NOMO-1 (cell line): ENCODE measurements around the gene LRTM2.

ENCODE experiments used
- DNase-seq, 2 experiments: peaks; one replicate each; lab custom pipeline; 2025; ENCODE audit not compliant: unreplicated experiment in 2 of 2; lab: John Stamatoyannopoulos, UW

Gene LRTM2

GRCh38 chr12:1839956-1840951 is 19.9 kb downstream of the LRTM2 start:
- peak in 1 of 2 experiments; percentile 36 for DNase-seq

GRCh38 chr12:1840981-1841425 is 20.6 kb downstream of the LRTM2 start:
- no peak for DNase-seq

GRCh38 chr12:1841586-1842182 is 21.3 kb downstream of the LRTM2 start:
- no peak for DNase-seq

- DNase-seq, result peak; percentile 80 to 83
Observed at GRCh38 chr12:1842183-1842904, 22.0 kb downstream of the LRTM2 start.

- DNase-seq, result no peak
Observed at GRCh38 chr12:1842905-1843640, 22.7 kb downstream of the LRTM2 start.

- DNase-seq, result no peak
Observed at GRCh38 chr12:1843641-1844005, 23.3 kb downstream of the LRTM2 start.

GRCh38 chr12:1844223-1844622 is 23.9 kb downstream of the LRTM2 start:
- no peak for DNase-seq

GRCh38 chr12:1844661-1845409 is 24.5 kb downstream of the LRTM2 start:
- DNase-seq, result no peak

- DNase-seq, result no peak
Observed at GRCh38 chr12:1845427-1845826, 25.1 kb downstream of the LRTM2 start.

- DNase-seq, result no peak
Observed at GRCh38 chr12:1845886-1846285, 25.5 kb downstream of the LRTM2 start.

- DNase-seq, result no peak
Observed at GRCh38 chr12:1846421-1847405, 26.3 kb downstream of the LRTM2 start.

GRCh38 chr12:1847411-1847810 is 27.0 kb downstream of the LRTM2 start:
- DNase-seq, result no peak

- DNase-seq, result no peak
Observed at GRCh38 chr12:1848146-1848545, 27.8 kb downstream of the LRTM2 start.

GRCh38 chr12:1848745-1849144 is 28.4 kb downstream of the LRTM2 start:
- DNase-seq, result no peak

GRCh38 chr12:1851151-1851701 is 30.9 kb downstream of the LRTM2 start:
- no peak for DNase-seq

- DNase-seq, result peak; percentile 11 to 51
Observed at GRCh38 chr12:1852076-1852475, 31.7 kb downstream of the LRTM2 start.

GRCh38 chr12:1853716-1854115 is 33.4 kb downstream of the LRTM2 start:
- DNase-seq, result no peak

- DNase-seq, result no peak
Observed at GRCh38 chr12:1855241-1855640, 34.9 kb downstream of the LRTM2 start.
